PC-3 (cell line): ENCODE measurements around the gene DOCK8.

Experiments
- CTCF ChIP-seq: fragments of 300-600 bp; sonication (generic); conservative IDR thresholded peaks from 2 replicates; pipeline ENCODE4 v1.5.1; 2017; ENCODE audit warnings: antibody characterized with exemption, low read depth, mild to moderate bottlenecking, low read length
- EZH2 ChIP-seq: fragments of 300-600 bp; sonication (generic); IDR thresholded peaks from one replicate; pipeline ENCODE4 v1.6.1; 2017; ENCODE audit warnings: antibody characterized with exemption, mild to moderate bottlenecking, low read length; ENCODE audit not compliant: unreplicated experiment

DNA sequence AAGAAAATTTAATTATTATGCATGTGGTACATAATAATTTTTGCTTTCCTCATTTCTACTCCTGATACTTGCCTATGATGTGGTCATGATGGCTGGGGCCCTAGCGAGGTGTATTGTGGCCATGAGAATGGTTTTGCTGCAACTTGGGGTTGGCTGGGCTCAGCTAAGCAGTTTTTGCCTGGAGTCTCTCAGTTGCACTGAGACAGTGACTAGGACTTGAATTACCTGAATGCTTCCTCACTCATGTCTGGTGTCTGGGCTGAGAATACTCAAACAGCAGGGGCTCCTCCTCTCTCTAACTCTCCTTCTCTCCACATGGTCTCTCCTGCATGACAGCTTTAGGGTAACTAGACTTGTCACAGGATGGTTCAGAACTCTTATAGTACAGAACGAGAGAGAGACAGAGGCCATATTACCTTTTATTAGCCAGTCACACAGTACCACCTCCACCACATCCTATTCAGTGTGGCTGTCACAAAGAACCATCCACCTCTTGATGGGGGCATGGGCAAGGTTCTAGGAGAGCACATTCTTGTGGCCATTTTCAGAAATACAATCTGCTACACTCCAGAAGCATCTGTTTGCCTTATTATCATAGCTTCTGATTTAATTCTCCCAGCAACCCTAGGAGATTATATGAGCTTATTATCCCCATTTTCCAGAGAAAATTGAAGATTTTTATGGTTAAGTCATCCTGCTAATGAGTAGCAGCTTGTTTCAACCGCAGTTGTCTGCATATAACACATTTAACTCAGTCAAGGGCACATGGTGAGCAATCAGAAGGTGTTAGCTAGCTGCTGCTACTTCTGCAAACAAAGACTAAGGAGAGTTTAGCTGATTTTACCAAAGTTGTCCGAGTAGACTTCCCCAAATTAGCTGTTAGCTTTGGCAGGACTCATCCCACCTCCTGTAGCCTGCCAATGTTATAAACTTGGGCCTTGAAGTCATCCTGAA is 245.1 kb downstream of the DOCK8 start:
- TF ChIP-seq CTCF (no peak), EZH2 (no peak)
